ENCODE measurements around the gene CYP26A1.

Gene CYP26A1

DNA sequence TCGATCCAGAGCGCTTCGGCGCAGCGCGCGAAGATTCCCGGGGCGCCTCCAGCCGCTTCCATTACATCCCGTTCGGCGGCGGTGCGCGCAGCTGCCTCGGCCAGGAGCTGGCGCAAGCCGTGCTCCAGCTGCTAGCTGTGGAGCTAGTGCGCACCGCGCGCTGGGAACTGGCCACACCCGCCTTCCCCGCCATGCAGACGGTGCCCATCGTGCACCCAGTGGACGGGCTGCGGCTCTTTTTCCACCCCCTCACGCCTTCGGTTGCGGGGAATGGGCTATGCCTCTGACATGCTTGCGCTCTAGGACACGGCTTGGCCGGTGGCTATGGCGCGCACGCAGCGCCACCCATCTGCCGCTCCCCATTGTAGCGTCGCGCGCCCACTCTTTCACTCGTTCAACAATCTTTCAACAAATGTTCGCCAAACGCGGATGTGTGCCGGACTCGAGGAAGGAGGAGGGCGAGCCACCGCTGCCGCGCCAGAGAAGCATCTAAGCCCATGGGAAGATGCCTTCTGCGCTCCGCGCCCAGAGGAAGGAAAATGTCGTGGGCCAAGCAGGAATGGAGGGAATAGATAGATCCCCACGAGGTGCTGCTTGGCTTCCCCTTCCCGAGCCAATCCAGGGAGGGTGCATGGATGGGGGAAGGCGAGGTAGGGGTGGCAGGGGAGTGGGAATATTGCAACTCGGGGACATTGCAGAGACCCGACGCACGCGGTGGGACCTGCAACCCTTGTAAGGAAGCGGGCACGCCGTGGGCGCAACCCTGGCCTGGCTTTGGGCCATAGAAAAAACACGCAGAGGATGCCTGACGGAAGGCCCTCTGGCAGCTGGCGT, 5.1 kb upstream of the CYP26A1 start:
- Histone ChIP-seq H3K9me3 (ENCODE audit: severe bottlenecking) (no peaks in the 10 kb centered on the region), H3K4me3 (ENCODE audit: severe bottlenecking) (no peak overlapping the region), H3K27ac (ENCODE audit: poor library complexity, severe bottlenecking) (no peak overlapping the region), H3K27me3 (ENCODE audit: insufficient read depth, poor library complexity, severe bottlenecking) (peaks cover 81% of the 10 kb centered on the region), H3K4me1 (ENCODE audit: insufficient read depth, poor library complexity, severe bottlenecking) (no peaks in the 10 kb centered on the region), H3K36me3 (ENCODE audit: low read depth) (no peaks in the 10 kb centered on the region)
- ATAC-seq (ENCODE audit: low read depth), result peak; percentile 48; the same call in 2 of the 3 replicates
- DNase-seq (ENCODE audit: low spot score), result peak; percentile 63
- peak; percentile 13 for TF ChIP-seq CTCF (IDR thresholded peaks at IDR 0.05; ENCODE audit: poor library complexity, severe bottlenecking)

GRCh38 chr10:93069245-93069561, 4.5 kb upstream of the CYP26A1 start:
- Histone ChIP-seq H3K27ac (ENCODE audit: poor library complexity, severe bottlenecking) (no peak overlapping the region), H3K4me1 (ENCODE audit: insufficient read depth, poor library complexity, severe bottlenecking) (no peaks in the 10 kb centered on the region), H3K9me3 (ENCODE audit: severe bottlenecking) (no peaks in the 10 kb centered on the region), H3K4me3 (ENCODE audit: severe bottlenecking) (no peak overlapping the region), H3K36me3 (ENCODE audit: low read depth) (no peaks in the 10 kb centered on the region), H3K27me3 (ENCODE audit: insufficient read depth, poor library complexity, severe bottlenecking) (peaks cover 81% of the 10 kb centered on the region)
- no peak for TF ChIP-seq CTCF (IDR thresholded peaks at IDR 0.05; ENCODE audit: poor library complexity, severe bottlenecking)
- ATAC-seq (ENCODE audit: low read depth) (no peak), DNase-seq (ENCODE audit: low spot score) (no peak)

DNA sequence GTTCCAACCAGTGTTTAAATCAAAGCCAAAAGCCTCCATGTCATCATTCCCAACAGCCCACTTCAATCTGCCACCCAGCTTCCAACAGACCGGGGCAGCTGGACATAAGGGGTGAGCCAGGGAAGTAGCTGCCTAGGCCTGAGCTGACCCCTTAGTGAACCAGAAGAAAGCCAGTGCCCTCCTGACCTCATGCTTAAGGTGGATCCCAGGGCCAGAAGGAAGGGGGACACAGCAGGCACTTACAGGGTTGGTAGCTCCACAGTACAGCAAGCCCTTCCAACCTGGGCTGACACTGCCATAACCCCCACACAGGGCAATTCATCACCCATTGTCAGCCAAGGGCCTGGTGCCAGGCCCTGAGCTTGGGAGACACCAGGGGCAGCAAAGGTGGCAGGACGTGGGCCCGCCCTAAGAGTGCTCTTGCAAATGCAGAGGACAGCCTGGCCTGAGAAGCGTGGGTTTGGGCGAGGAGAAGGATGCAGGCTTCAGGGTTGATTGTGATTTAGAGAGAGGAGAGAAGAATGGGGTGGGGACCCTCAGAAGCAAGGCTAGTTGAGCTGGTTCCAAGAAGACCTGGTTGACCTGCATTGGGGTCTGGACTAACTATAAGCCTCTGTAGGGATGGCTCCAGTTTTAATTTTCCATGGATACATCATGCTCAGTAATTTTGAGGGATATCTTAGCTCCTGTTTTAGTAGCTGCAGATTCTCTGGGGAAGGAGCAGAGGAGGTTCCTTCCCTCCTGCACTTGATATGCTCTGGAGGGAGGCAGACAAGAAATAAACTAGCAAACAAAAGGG, 3.1 kb upstream of the CYP26A1 start:
- no peak for DNase-seq (ENCODE audit: low spot score)
- Histone ChIP-seq H3K4me3 (ENCODE audit: severe bottlenecking) (no peak overlapping the region), H3K9me3 (ENCODE audit: severe bottlenecking) (no peaks in the 10 kb centered on the region), H3K4me1 (ENCODE audit: insufficient read depth, poor library complexity, severe bottlenecking) (no peaks in the 10 kb centered on the region), H3K27ac (ENCODE audit: poor library complexity, severe bottlenecking) (no peak overlapping the region), H3K27me3 (ENCODE audit: insufficient read depth, poor library complexity, severe bottlenecking) (peaks cover 81% of the 10 kb centered on the region), H3K36me3 (ENCODE audit: low read depth) (no peaks in the 10 kb centered on the region)
- ATAC-seq (ENCODE audit: low read depth), result no peak
- no peak for TF ChIP-seq CTCF (IDR thresholded peaks at IDR 0.05; ENCODE audit: poor library complexity, severe bottlenecking)

DNA sequence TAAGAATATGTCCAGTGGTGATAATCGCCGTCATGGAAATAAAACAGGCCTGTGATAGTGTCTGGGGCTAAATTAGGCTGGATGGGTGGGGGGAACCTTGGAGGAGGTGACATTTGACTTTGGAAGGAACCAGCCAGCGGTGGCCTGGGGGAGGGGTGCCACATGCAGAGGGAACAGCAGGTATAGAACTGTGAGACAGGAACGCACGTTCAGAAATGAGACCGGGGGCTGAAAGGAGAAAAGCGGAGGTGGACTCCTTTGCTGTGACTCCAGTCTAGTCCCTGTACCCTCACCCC, 2.6 kb upstream of the CYP26A1 start:
- Histone ChIP-seq H3K27me3 (ENCODE audit: insufficient read depth, poor library complexity, severe bottlenecking) (peaks cover 82% of the 10 kb centered on the region), H3K4me1 (ENCODE audit: insufficient read depth, poor library complexity, severe bottlenecking) (no peaks in the 10 kb centered on the region), H3K36me3 (ENCODE audit: low read depth) (no peaks in the 10 kb centered on the region), H3K9me3 (ENCODE audit: severe bottlenecking) (no peaks in the 10 kb centered on the region), H3K4me3 (ENCODE audit: severe bottlenecking) (no peak overlapping the region), H3K27ac (ENCODE audit: poor library complexity, severe bottlenecking) (no peak overlapping the region)
- ATAC-seq (ENCODE audit: low read depth) (no peak), DNase-seq (ENCODE audit: low spot score) (no peak)
- no peak for TF ChIP-seq CTCF (IDR thresholded peaks at IDR 0.05; ENCODE audit: poor library complexity, severe bottlenecking)
